ENCODE data around the gene PIEZO2. TPM values are rescaled to one million over a fixed set of nuclear protein-coding genes. Genes with fewer than 3 reads are reported as not detected.

PIEZO2 gene
- total RNA-seq, 4 donors from 2014 or later, result 2.1 to 7.4 (median 2.5) TPM; not detected in 1

DNA sequence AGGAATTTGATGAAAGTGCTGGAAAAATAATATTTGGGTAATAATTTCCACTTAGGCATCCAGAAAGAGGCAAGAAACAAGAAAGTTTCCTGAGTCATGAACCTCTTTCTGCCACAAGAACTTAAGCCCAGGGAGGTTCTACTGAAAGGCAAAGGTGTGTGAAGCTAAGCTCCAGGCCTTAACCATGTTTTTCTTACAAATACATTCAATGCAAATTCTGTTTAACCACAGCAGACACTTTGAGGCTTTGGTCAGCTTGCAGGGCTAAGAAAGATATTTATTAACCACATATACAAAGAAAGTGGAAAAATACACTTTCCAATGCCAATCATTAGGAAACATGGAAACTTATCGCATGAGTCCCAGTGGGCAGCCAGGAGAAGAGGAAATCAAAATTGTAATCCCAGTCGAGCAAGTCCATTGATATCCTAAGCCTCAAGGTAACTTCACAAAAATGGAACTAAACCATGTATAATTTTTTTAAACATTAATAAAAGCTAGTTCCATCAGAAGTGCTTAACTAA lies 68.3 kb downstream of the PIEZO2 start:
- WGBS, 2 donors, result 82 to 85% methylated on average over 2 of the region's 2 CpGs
- intact Hi-C loops (cut with DNase I), result no loop called here
- Histone ChIP-seq H3K9me3 (no peaks in the 10 kb centered on the region), H3K27me3 (no peaks in the 10 kb centered on the region), H3K4me1 (no peaks in the 10 kb centered on the region), H3K27ac (no peak overlapping the region), H3K4me3 (no peak overlapping the region), H3K36me3 (no peaks in the 10 kb centered on the region)
- TF ChIP-seq, protein P1, sequence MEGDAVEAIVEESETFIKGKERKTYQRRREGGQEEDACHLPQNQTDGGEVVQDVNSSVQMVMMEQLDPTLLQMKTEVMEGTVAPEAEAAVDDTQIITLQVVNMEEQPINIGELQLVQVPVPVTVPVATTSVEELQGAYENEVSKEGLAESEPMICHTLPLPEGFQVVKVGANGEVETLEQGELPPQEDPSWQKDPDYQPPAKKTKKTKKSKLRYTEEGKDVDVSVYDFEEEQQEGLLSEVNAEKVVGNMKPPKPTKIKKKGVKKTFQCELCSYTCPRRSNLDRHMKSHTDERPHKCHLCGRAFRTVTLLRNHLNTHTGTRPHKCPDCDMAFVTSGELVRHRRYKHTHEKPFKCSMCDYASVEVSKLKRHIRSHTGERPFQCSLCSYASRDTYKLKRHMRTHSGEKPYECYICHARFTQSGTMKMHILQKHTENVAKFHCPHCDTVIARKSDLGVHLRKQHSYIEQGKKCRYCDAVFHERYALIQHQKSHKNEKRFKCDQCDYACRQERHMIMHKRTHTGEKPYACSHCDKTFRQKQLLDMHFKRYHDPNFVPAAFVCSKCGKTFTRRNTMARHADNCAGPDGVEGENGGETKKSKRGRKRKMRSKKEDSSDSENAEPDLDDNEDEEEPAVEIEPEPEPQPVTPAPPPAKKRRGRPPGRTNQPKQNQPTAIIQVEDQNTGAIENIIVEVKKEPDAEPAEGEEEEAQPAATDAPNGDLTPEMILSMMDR (IDR thresholded peaks at IDR 0.05), result no peak
- TF ChIP-seq POLR2A (IDR thresholded peaks at IDR 0.05), result no peak
- DNase-seq, result no peak

DNA sequence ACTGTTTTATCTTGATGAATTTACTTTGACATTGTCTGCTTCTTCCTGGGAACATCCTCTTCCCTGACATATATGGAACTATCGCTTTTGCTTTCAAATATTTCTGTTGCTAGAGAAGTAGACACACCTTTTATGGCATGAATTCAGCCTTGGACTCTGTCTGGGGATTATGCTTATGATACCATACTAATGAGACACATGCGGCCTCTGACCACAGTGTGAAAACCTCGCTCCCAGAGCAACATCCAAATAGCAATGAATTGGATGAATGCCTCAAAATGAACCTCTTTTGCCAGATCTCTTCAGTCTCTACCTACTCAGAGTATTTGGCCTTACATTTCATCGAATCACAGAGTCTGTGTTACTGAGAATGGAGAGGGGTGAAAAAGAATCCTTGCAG lies 70.9 kb downstream of the PIEZO2 start:
- Histone ChIP-seq H3K9me3 (no peaks in the 10 kb centered on the region), H3K4me3 (no peak overlapping the region), H3K27me3 (no peaks in the 10 kb centered on the region), H3K4me1 (no peaks in the 10 kb centered on the region), H3K36me3 (no peaks in the 10 kb centered on the region), H3K27ac (peak overlapping the region in 2 of 4 donors; percentile 4 to 35)
- 45 to 51% methylated on average over 4 of the region's 4 CpGs for WGBS, 2 donors
- TF ChIP-seq POLR2A (IDR thresholded peaks at IDR 0.05), result no peak
- TF ChIP-seq, protein P1 (IDR thresholded peaks at IDR 0.05), result no peak
- DNase-seq, result no peak
- intact Hi-C loops (cut with DNase I), result no loop called here

DNA sequence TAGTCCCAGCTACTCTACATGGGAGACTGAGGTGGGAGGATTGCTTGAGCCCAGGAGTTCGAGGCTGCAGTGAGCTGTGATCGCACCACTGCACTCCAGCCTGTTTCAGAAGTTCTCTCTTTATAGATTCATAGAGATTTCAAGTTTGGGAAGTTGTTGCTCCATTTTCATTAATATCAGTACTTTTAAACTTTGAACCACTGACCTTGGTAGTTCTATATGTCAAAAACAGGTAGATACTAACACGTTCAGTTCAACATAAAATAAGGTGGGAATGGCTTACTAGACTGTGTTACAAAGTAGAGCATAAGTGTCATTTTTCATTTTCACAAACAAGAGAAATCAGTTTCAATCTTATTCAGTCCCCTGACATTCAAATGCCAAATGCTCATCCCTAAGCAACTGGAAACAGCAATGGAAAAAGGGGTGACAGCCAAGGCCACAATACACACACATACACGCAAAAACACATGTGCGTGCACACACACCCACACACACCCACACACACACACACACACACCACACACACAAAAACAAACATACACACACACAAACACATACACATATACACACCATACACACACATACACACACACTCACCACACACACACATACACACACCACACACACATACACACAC lies 71.7 kb downstream of the PIEZO2 start:
- H3K27me3 ChIP-seq, result no peaks in the 10 kb centered on the region
- DNase-seq, result no peak
- H3K9me3 ChIP-seq, result no peaks in the 10 kb centered on the region
- 64 to 80% methylated on average over 5 of the region's 5 CpGs for WGBS, 2 donors
- peak overlapping the region in 1 of 4 donors; percentile 28 for H3K27ac ChIP-seq
- no peaks in the 10 kb centered on the region for H3K4me1 ChIP-seq
- H3K4me3 ChIP-seq, result no peak overlapping the region
- intact Hi-C loops (cut with DNase I), result no loop called here
- TF ChIP-seq, protein P1 (IDR thresholded peaks at IDR 0.05), result no peak
- no peak for TF ChIP-seq POLR2A (IDR thresholded peaks at IDR 0.05)
- H3K36me3 ChIP-seq, result no peaks in the 10 kb centered on the region

- H3K4me1 ChIP-seq, result no peaks in the 10 kb centered on the region
- no peaks in the 10 kb centered on the region for H3K36me3 ChIP-seq
- intact Hi-C loops (cut with DNase I), result no loop called here
- no peak for DNase-seq
- no peak for TF ChIP-seq POLR2A (IDR thresholded peaks at IDR 0.05)
- TF ChIP-seq, protein P1 (IDR thresholded peaks at IDR 0.05), result no peak
- peak overlapping the region in 1 of 4 donors; percentile 1 for H3K27ac ChIP-seq
- H3K9me3 ChIP-seq, result no peaks in the 10 kb centered on the region
- no peak overlapping the region for H3K4me3 ChIP-seq
- H3K27me3 ChIP-seq, result no peaks in the 10 kb centered on the region
- WGBS, 2 donors, result 30 to 32% methylated on average over 5 of the region's 5 CpGs
Observed at GRCh38 chr18:11074889-11075288, 74.5 kb downstream of the PIEZO2 start.

DNA sequence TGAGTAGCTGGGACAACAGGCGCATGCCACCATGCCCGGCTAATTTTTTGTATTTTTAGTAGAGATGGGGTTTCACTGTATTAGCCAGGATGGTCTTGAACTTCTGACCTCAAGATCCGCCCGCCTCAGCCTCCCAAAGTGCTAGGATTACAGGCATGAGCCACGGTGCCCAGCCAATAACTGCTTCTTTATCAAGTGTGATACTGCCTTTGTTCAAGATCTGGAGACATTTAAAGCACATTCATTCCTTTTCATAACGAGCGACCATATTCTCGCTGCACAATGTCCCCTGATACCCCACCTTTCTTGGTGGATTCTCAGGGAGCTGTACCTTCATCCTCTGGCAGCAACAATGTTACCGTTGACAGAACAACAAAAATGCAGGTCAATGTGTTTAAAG lies 75.4 kb downstream of the PIEZO2 start:
- Histone ChIP-seq H3K9me3 (no peaks in the 10 kb centered on the region), H3K4me1 (no peaks in the 10 kb centered on the region), H3K27ac (no peak overlapping the region), H3K4me3 (no peak overlapping the region), H3K27me3 (no peaks in the 10 kb centered on the region), H3K36me3 (no peaks in the 10 kb centered on the region)
- TF ChIP-seq, protein P1 (IDR thresholded peaks at IDR 0.05), result no peak
- TF ChIP-seq POLR2A (IDR thresholded peaks at IDR 0.05), result no peak
- intact Hi-C loops (cut with DNase I), result no loop called here
- no peak for DNase-seq
- WGBS, 2 donors, result 79 to 80% methylated on average over 9 of the region's 9 CpGs

Data from esophagus squamous epithelium (tissue), 5 donors.